ENCODE data around the gene LAMA3.

DNA sequence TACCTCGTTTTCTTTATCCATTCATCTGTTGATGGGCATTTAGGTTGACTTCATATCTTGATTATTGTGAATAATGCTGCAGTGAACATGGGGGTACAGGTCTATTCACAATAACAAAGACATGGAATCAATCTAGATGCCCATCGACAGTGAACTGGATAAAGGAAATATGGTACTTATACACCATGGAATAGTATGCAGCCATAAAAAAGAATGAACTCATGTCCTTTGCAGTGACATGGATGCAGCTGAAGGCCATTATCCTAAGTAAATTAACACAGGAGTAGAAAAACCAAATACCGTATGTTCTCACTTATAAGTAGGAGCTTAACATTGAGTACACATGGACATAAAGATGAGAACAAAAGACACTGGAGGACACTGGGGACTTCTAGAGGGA lies 111.6 kb downstream of the LAMA3 start:
- TF ChIP-seq CTCF (IDR thresholded peaks at IDR 0.05) (no peak), POLR2A (IDR thresholded peaks at IDR 0.05) (no peak)
